Retinal pigment epithelial cell (primary cell): Measurements from ENCODE around the gene CARNS1.
A peak's percentile ranks its signal among the peaks of the same experiment; 100 is the strongest.

Experiments used
- DNase-seq: peaks from one replicate; pipeline ENCODE4 v3.0.0-alpha.2; 2010; ENCODE audit warnings: low read depth
- H3K4me3 ChIP-seq: 2 replicates; pipeline ENCODE4 v1.5.1; 2011; ENCODE audit warnings: mild to moderate bottlenecking, low read length, control low read depth, moderate library complexity
- TF ChIP-seq, protein P1 (sequence below): conservative IDR thresholded peaks from 2 replicates; pipeline ENCODE4 v1.5.1; 2011; ENCODE audit warnings: low read depth, low read length, control low read depth, inconsistent platforms

CARNS1 gene

GRCh38 chr11:67376873-67377808 lies 38.3 kb upstream of the CARNS1 start:
- H3K4me3 ChIP-seq: no peak overlapping the region
- TF ChIP-seq, protein P1, sequence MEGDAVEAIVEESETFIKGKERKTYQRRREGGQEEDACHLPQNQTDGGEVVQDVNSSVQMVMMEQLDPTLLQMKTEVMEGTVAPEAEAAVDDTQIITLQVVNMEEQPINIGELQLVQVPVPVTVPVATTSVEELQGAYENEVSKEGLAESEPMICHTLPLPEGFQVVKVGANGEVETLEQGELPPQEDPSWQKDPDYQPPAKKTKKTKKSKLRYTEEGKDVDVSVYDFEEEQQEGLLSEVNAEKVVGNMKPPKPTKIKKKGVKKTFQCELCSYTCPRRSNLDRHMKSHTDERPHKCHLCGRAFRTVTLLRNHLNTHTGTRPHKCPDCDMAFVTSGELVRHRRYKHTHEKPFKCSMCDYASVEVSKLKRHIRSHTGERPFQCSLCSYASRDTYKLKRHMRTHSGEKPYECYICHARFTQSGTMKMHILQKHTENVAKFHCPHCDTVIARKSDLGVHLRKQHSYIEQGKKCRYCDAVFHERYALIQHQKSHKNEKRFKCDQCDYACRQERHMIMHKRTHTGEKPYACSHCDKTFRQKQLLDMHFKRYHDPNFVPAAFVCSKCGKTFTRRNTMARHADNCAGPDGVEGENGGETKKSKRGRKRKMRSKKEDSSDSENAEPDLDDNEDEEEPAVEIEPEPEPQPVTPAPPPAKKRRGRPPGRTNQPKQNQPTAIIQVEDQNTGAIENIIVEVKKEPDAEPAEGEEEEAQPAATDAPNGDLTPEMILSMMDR: no peak
- DNase-seq: no peak

GRCh38 chr11:67378544-67378943 lies 36.9 kb upstream of the CARNS1 start:
- no peak for DNase-seq
- H3K4me3 ChIP-seq: no peak overlapping the region
- TF ChIP-seq, protein P1: no peak

DNA sequence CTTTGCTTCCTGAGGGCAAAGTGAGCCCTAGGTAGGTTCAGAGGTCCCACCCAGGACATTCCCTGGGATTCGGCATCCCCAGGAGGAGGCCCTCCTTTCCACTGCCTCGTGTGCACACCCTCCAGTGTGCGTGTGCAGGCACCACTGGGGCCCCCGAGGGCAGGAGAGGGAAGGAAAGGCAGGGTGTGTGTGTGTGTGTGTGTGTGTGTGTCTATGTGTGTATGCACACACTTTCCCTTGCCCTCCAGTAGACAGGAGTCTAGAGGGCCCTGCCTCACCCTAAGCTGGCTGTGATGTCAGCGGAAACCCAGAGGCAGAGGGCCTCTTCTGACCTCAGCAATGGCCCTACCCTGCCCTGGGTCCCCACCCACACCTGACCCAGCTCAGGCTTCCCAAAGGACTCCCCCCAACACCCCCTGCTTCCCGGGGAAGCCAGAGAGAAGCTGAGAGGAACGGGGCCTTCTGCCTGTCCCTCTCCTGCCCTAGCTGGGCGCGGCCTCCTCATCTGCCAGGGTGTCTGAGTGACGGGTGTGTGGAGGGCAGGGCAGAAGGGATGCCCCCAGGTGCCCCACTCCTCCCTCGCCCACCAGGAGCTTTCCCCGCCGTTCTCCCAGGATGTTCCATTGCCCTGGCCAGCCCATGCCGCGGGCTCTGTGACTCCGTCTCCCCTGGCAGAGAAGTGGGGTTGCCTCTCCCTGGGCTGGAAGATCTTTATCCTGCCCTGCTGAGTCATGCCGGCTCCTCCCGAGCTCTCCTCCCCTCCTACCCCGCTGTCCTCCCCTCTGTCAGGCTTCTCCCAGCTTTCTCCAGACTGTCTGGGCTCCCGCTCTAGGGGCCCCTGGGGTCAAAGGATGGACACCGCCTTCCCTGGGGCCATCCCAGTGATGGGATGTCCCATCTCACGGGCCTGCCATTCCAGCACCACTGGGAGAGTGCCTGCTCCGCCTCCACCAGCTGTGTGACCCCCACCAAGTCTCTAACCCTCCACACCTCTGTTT lies 36.1 kb upstream of the CARNS1 start:
- no peak for DNase-seq
- TF ChIP-seq, protein P1: no peak
- no peak overlapping the region for H3K4me3 ChIP-seq

- TF ChIP-seq, protein P1: no peak
- DNase-seq: no peak
- H3K4me3 ChIP-seq: no peak overlapping the region
Observed at GRCh38 chr11:67381244-67381972, 34.1 kb upstream of the CARNS1 start.

GRCh38 chr11:67382276-67383136 lies 33.0 kb upstream of the CARNS1 start:
- TF ChIP-seq, protein P1: peak; percentile 99
- H3K4me3 ChIP-seq: no peak overlapping the region
- no peak for DNase-seq
